ENCODE results near the gene OR2T35. TPM values are rescaled to one million over a fixed set of nuclear protein-coding genes. Genes with fewer than 3 reads are reported as not detected.

OR2T35 gene
- total and polyA plus RNA-seq, 9 of the 15 experiments (the other 6 are each of a cell fraction or from before 2014, with no cell fraction given) = not detected

GRCh38 chr1:248670003-248670402 is 24.9 kb upstream of the OR2T35 start:
- FAIRE-seq (no peak), ATAC-seq (no peak), DNase-seq (ENCODE audit: extremely low read depth in 1 of 4, low spot score in 3 of 4) (no peak)
- Histone ChIP-seq H3K4me3 (no peak overlapping the region), H3K9me3 (replicated peaks; ENCODE audit: control insufficient read depth, insufficient read depth, low read depth, low read length) (no peaks in the 10 kb centered on the region), H3K9ac (ENCODE audit: insufficient read depth in 1 of 2, low read depth in 2 of 2, low read length in 2 of 2) (no peak overlapping the region), H3K36me3 (ENCODE audit: control insufficient read depth, insufficient read depth, low read length) (no peaks in the 10 kb centered on the region), H3K27me3 (ENCODE audit: control insufficient read depth in 2 of 2, insufficient read depth in 2 of 2, low read length in 2 of 2) (no peaks in the 10 kb centered on the region), H3K9me1 (ENCODE audit: control insufficient read depth, insufficient read depth, low read length) (no peaks in the 10 kb centered on the region), H3K4me1 (replicated peaks in 1 of 2; ENCODE audit: control insufficient read depth in 2 of 2, insufficient read depth in 2 of 2, low read length in 2 of 2) (no peaks in the 10 kb centered on the region), H3K4me2 (ENCODE audit: insufficient read depth, low read length) (no peak overlapping the region), H3K27ac (ENCODE audit: extremely low read depth, low read depth, low read length) (no peak overlapping the region), H2AFZ (ENCODE audit: low read depth, low read length) (no peak overlapping the region), H4K20me1 (replicated peaks; ENCODE audit: control insufficient read depth, insufficient read depth, low read length) (no peaks in the 10 kb centered on the region), H3K79me2 (ENCODE audit: control insufficient read depth, insufficient read depth, low read length) (no peaks in the 10 kb centered on the region)
- BruUV-seq (replicated peaks) = no TSS peak
- POLR2A ChIA-PET = no interaction called here
- in situ Hi-C loops (cut with MboI) (no loop called here), intact Hi-C loops (cut with micrococcal nuclease) (no loop called here)
- 0% methylated on average over 1 of the region's 1 CpG for WGBS (ENCODE audit: insufficient coverage, low coverage, missing lambda C conversion rate)
- CTCF ChIA-PET (ENCODE audit: low intra/inter-chr PET ratio) = no interaction called here
- TF ChIP-seq CHD2 (IDR thresholded peaks at IDR 0.05; ENCODE audit: low read depth, low read length) (no peak), HDGF (IDR thresholded peaks at IDR 0.05) (no peak), HLTF (IDR thresholded peaks at IDR 0.05) (no peak), BMI1 (IDR thresholded peaks at IDR 0.05; ENCODE audit: low read length) (no peak), ZNF76 (CRISPR knock-in tag; IDR thresholded peaks at IDR 0.05; ENCODE audit: borderline replicate concordance) (no peak), POLR2G (IDR thresholded peaks at IDR 0.05; ENCODE audit: low read depth, low read length) (no peak), GTF3C2 (IDR thresholded peaks at IDR 0.05; ENCODE audit: borderline replicate concordance, extremely low read depth, insufficient read length) (no peak), IRF9 (tag; IDR thresholded peaks at IDR 0.05) (no peak), TFAM (CRISPR knock-in tag; conservative IDR thresholded peaks at IDR 0.05) (no peak), NCOA2 (IDR thresholded peaks at IDR 0.05; ENCODE audit: partially characterized antibody in 2 of 2) (no peak), RFX1 (IDR thresholded peaks at IDR 0.05) (no peak), ZNF785 (CRISPR knock-in tag; IDR thresholded peaks at IDR 0.05) (no peak), ZNF24 (IDR thresholded peaks at IDR 0.05) (no peak), ZC3H11A (IDR thresholded peaks at IDR 0.05; ENCODE audit: low read depth, low read length) (no peak), E2F3 (CRISPR knock-in tag; IDR thresholded peaks at IDR 0.05) (no peak)
